IPS DF 4.7 (cell line): ENCODE data around the gene SLC39A11.
"Not testable (repeated sequence)": the region's sequence is repeated elsewhere in the genome, so short reads cannot be mapped to it uniquely, and the experiment has no call there.

ENCODE experiments used
- DNase-seq: peaks from one replicate; pipeline ENCODE4 v3.0.0-alpha.2; 2013; ENCODE audit warnings: low spot score; ENCODE audit errors: extremely low read depth

SLC39A11 gene

DNA sequence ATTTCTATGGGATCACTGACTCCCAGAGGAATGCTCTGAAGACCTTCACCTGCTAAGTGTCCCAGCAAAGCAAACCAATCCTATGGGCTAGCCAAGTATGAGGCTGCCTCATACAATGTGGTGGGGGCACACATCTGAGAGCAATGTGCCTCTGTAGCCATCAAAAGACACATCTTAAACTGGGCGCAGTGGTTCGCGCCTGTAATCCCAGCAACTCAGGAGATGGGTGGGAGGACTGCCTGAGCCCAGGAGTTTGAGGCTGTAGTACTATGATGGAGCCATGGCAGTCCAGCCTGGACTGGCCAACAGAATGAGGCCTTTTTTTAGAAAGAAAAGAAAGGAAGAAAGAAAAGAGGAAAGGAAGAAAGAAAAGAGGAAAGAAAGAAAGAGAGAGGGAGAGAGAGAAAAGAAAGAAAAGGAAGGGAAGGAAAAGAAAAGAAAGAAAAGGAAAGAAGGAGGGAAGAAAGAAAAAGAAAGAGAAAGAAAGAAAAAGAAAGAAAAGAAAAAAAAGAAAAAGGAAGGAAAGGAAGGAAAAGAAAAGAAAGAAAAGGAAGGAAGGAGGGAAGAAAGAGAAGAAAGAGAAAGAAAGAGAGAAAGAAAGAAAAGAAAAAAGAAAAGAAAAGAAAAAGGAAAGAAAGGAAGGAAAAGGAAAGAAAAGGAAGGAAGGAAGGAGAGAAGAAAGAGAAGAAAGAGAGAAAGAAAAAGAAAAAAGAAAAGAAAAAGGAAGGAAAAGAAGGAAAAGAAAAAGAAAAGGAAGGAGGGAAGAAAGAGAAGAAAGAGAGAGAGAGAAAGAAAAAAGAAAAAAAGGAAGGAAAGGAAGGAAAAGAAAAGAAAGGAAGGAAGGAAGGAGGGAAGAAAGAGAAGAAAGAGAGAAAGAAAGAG is 430.3 kb downstream of the SLC39A11 start:
- no peak for DNase-seq

DNA sequence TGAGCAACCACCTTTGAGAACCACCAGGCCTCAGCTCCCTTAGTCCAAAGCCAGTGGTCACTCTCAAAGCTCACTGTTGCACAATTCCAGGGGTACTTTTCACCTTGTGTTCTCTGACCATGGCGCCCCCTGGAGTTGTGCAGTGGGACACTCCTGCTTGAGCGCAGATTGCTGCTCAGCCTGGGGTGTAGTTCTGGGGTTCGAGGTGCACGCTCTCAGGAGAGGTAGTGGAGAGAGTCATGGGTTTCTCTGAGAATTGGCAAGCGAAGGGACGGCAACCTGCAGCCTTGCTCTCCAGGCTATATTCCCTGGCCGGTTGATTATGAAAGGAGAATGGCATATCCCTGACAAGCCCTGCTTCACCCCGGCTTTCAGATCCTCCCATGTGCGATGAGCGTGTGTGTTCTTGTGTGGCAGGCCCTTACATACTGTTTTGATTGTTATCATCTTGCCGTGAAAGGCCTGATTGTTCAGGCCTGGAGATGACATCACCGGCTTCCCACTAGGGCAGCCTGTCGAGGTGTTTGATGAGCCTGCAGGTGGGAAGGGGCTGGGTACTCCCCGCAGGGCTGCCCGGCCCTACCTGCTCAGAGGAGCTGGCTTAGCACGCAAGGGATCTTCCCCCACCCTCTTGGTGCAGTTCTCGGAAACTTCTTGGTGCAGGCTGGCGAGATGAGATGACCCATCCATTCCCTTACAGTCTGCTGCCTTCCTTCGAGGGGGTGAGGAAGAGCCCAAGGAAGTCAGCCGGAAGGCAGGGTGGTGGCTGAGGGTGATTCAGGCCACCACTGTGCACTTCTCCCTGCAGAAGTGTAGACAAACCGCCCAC is 431.2 kb downstream of the SLC39A11 start:
- no peak for DNase-seq

DNA sequence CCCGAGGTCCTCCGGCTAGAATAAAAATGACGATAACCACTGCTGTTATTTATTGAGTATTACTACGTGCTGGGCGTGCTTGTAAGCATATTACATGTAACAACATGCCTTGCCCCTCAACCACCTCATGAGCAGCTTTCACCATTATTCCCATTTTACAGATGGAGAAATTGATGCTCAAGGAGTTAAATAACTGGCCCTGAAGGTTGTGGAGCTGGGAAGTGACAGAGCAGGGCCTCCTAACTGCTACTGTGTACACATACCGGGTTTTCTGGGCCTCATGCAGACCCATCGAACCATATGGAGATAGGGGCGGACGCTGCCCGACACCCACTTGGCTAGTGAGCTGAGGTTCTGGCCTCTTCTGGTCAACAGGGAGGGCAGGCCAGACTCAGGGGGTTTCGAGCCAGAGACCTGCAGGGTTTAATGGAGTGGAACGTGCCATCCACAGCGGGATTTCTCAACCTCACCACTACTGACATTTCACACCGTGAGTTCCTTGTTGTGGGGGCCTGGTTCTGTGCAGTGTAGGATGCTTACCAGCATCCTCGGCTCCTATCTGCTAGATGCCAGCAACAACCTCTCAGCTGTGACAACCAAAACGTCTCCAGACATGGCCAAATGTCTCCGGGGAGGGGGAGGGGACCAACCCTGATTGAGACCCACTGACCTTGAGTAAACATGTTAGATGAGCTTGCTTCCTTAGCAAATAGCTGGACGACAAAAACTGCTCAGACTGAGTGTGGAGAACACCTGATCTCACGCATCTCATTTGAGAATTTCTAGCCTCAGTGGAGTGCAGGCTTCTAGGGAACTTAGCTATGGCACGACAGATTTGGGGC is 432.0 kb downstream of the SLC39A11 start:
- no peak for DNase-seq

DNA sequence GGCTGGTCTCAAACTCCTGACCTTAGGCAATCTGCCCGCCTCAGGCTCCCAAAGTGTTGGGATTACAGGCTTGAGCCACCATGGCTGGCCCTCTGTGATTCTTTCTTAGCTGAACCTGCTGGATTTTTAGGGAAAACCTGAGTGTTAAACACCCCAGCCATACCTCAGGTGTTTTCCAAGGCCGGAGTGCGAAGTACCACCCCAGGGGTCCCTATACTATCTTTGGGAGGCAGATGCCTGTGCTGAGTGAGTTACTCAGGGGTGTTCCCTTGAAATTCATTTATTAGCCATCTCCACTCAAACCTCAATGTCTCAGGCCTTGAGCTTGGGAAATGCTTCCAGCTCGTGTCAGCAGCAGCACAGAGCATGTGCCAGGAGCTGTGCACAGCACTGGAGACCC is 432.7 kb downstream of the SLC39A11 start:
- no peak for DNase-seq

DNA sequence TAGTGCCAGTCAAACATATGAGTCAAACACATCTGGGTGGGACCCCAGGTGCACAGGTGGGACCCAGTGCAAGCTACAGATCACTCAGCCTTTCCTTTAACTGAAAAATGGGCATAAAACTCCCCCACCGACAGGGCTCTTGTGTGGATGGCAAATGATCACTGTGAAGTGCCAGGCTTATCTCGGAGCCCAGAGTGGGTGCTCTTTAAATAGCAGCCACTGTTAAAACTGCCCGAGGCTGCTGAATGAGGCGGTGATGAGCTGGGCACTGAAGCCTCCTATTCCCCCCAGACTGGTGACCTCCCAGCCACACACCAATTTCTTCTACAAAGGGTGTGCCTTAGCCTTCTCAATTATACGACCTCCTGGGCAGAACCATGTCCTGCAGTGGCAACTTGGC is 433.8 kb downstream of the SLC39A11 start:
- DNase-seq, result no peak

DNA sequence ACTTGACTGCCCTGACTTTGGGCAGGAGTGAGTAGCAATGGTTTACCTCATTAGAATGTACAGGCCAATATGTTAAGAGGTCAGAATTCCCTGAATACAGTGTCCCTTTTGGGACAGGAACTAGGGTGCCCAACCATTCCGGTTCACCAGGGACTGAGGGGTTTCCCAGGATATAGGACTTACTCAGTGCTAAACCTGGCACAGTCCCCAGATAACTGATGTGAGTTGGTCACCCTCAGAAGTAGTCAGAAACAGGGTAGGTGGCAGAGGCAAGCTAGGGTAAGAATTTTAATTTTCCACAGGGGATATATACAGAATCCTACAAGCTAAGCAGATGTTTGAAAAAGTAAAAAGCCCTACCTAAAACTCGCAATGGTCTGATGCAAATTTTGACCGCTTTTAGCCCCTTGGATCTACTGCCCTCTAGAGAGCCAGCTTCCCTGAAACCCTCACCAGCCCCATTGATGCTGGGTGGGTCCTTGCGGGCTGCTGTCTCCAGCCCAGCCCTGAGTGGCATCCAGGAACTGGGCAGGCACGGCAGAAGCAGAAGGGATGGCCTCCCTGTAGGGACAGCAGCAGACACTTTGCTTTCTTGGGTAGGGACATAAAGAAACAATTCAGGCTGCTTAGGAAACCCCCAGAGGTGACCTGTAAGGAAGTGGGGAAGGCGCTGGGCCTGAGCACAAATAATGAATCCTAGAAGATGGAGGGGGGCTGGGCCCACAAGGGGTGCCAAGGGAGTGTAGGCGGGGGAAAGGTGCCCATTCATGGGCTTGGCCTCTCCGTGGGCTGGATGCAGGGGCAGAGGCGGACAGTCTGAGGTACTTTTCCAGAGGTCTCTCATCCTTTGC is 434.8 kb downstream of the SLC39A11 start:
- DNase-seq, result no peak

DNA sequence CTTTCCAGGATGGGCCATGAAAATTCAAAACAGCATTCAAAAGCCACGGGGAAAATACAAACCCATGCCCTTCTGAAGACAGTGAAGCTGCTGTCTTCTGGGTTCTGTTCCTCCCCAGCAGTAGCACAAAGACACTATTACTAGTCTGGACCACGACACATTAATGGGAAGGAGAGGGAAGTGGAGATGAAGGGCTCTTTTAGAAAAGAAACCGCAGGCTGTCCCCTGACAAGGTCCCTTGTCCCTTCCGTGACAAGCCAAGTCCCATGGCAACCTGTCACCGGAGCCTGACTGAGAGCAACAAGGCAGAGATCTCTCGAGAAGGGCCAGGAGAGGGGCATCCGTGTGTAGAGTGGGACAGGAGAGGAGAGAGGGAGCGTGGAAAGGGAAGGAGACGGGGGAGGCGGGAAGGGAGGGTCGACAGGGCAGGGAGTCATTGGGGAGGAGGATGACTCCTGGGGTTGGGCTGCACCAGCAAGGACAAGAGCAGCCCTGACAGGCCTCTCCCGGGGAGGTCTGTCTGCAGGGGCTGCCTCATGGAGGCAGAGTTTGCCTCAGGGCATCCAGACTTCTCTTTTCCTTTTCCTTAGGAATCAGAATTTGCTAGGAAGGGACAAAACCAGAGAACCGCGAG is 436.2 kb downstream of the SLC39A11 start:
- DNase-seq, result no peak

DNA sequence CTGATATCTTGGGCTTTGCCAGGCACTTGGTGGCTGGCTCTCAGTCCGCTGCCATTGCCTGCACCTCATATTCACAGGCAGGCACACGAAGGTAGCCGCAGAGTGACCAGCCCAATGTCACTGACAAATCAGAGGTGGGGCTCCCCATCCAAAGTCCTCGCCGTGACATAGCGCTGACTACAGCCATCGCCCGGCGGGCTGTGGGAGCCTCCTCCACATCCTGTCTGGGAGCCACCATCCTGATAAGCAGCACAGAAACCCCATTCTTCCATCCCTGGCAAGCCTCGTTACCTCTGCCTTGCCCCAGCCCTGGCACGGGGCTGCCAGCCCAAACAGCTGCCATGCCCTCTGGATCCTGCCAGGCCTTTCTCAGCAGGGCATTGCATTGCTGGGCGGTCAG is 437.8 kb downstream of the SLC39A11 start:
- DNase-seq, result no peak

DNA sequence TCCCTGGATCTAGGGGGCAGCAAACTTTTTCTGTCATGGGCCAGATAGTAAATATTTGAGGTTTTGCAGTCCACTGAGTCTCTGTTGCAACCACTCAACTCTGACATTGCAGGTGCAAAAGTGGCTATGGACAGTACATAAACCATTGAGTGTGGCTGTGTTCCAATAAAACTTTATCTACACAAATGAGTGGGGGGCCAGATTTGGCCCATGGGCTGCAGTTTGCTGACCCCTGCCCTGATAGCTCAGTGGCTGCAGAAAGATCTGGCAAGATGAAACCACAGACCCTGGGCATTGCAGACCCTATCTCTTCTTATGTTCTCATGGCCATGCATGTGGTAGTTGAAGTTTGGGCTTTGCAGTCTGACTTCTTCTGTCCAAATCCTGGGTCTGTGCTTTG is 440.5 kb downstream of the SLC39A11 start:
- DNase-seq, result no peak

DNA sequence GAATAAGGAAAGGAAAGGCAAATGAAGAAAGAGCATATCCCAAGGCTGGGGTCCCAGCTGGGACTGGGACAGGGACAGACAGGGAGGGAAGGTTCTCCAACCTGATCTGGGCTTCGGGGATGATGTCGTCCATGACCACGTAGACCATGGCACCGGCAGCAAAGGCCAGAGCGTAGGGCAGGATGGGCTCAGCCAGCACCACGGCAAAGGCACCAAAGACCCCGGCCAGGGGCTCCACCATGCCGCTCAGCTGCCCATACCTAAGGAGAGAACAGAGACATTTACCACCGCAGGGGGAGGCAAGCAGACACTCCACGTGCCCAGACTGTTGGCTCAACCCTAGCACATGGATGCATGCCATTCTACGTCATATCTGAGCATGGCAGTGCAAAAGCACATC is 443.8 kb downstream of the SLC39A11 start:
- no peak for DNase-seq

DNA sequence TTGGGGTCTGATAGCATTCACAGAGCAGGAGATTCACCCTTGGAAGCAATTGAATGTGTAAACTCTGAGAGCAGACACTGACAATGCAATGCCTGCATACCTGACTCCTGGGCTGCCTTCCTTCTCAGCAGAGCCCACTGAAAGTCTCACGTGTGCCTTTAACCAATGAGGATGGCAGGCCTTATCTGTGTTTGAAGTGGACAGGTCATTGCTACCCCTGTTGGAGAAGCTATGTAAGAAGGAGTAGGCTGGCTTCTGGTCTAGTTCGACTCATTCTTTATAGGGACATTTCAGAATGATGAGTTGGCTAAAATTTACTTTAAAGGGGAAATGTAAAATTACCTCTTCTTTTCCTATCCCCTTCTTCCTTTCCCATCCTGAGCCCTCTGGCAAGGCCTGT is 446.3 kb downstream of the SLC39A11 start:
- no peak for DNase-seq

DNA sequence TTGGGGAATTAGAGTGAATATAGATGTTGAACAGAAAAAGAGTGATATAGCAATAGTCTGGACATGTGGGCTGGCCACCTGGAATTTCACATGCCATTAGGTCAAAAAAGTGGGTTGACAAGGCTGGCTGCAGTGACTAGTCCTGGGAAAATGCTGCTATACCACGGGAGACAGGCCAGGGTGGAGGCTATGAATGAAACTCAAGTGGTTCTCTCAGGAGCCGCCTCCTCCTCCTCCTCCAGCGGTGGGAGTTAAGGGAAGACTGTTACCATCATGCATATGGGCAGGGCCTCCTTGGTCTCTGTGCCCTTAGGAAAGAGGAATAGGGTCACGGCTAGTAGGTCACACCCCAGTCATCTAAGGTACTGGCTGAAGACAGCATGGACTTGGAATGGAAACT is 448.0 kb downstream of the SLC39A11 start:
- DNase-seq, result no peak

DNA sequence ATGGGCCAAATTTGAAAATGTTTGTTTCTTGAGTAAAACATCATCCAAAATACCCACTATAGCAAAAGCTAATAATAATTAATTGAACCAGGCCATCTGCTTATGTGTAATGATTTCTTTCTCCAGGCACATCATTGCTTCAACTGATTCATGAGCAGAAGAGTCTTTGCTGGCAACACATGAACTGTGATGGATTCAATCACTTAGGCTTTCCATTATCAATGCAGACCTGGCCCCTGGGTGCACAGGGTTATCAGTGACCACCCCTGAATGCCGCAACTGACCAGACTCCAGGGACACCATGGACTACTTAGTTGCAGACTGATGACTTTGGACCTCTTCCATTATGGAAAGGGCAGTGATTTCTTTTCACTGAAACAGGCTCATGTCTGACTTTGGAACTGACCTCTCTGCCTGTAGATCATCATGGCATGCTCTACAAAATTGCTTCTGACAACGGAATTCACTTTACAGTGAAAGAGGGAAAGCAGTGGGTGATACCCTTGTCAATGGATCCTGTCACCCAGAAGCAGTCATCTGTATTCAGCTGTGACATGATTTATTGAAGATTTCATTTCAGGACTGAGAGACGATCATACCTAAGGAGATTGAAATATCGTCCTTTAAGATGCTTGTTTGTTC is 448.8 kb downstream of the SLC39A11 start:
- DNase-seq, result no peak

DNA sequence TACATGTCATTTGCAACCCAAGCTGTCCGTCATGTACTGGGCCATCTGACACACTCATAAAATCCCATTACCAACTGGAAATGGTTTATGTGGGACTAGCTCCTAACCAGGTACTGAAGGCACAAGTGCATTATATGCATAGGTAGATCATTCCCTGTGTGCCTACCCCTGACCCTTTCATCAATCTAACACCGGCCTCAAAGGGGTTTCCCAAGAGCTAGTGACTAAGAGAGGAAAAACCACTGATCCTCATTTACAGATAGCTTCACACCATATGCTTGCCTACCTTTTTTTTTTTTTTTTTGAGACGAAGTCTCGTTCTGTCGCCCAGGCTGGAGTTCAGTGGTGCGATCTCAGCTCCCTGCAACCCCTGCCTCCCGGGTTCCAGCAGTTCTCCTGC is 449.8 kb downstream of the SLC39A11 start:
- DNase-seq, result no peak

DNA sequence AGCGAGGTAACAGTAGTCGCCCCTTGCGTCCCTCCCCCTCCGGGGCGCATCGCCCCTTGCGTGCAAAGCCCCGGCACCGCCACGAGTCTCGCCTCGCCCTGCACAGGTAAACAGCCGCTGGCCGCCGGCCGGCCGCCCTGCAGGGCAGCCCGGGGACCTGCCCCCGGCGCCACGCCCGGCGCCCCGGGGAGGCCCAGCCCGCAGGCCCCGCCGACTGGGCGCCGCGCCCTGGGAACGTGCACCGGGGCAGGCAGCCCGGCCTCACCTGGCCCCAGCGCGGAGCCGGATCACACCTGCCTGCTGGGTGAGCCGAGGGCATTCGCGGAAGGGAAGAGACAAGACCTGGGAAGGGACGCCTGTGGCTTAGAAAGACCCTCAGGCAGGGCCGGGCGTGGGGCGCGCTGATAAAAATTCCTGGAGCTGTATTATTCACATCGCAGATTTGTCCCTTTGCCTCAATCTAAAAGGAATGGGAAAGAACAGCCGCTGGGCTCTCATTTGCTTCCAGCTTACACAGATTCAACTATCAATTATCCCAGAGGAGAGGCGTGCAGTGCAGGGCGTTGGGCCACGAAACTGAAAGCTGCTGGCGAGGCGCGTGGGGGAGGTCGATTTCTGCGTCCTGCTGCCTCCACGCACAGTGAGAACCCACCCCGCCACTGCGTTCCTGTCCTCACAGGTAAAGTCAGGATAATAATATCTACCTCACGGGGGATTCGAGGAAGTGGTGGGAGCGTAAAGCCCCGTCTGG is 451.9 kb downstream of the SLC39A11 start:
- DNase-seq, result no peak

DNA sequence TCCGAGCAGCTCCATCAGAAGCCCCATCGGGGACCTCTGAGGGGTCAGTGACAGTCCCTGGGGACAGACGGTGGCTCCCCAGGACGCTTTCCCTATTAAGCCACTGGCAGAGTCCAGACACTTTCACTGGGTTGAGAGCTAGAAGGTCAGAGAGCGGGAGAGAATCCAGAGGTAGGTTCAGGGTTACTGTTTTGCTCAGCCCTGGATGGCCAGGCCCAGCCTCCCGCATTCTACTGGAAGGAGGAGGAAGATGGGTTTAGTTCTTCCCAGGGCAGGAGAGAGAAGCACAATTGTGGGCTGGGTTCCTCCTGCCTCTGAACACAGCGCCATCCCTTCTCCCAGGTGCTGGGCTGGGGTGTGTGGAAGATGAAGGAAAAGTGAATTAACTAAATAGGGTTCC is 452.8 kb downstream of the SLC39A11 start:
- DNase-seq, result no peak

DNA sequence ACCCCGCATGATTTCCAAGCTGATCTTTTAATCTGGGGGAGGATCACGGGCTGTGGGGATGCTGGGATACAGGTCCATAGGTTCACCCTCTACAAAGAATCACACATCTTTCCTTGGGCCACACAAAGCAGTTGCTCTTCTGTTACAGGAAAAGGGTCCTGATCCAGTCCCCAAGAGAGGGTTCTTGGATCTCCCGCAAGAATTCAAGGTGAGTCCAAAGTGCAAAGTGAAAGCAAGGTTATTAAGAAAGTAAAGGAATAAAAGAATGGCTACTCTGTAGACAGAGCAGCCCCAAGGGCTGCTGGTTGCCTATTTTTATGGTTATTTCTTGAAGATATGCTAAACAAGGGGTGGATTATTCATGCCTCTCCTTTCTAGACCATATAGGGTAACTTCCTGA is 453.6 kb downstream of the SLC39A11 start:
- not testable (repeated sequence) for DNase-seq

DNA sequence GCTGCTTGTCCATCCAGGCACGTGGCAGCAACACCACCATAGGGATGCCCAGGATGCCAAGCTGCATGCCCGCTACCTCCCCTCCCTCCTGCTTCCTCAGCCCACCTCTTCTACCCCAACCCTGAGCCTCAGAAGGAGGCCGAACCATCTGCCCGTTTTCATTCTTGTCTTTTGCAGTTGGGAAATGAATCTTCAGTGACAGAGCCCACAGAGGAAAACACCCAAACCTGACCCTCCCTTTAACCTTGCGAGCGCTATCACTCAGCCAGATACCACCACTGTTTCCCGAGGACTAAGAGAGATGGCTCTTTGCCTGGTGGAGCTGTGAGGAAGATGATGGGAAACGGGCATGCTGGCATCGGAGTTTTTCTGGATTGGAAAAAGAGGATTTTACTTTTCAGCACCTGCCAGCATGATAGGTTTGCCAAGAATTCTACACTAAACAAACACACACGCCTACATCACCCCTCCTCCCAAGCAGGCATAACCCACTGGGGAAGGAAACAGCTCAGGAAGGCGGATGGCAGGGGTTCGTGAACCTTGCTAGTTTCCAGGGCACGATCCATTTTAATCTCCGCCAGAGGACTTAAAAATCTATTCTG is 457.4 kb downstream of the SLC39A11 start:
- no peak for DNase-seq

DNA sequence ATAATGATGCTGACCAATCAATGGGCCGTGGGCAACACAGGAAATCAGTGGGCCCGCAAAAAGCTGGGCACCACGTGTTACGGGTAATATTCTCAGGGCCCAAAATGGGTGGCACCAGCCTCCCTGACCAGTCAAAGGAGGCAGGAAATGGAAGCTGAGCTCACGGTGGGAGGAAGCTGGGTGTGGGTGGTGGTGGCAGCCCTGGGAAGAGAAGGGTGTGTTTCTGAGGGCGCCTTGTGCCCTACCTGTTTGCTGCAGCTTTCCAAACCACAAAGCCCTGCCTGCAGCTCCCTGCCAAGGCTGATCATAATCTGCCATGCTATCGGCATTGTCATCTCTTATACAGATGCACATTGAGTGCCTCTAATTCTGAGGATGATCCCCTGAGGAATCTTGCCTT is 457.9 kb downstream of the SLC39A11 start:
- DNase-seq, result no peak
